Subcutaneous abdominal adipose tissue (tissue), 5 donors: ENCODE results near the gene MZF1.
A peak's percentile ranks its signal among the peaks of the same experiment; 100 is the strongest.

Experiments used
- H3K27ac ChIP-seq: one replicate; pipeline ENCODE4 v1.7.0; 2013; ENCODE audit warnings: low read depth, mild to moderate bottlenecking, inconsistent platforms, low read length, moderate library complexity
- H3K27me3 ChIP-seq, 5 donors: one replicate each; pipeline ENCODE4 v1.7.0; 2013; ENCODE audit warnings: low read length in 5 of 5, inconsistent platforms in 1 of 5; ENCODE audit not compliant: control insufficient read depth in 5 of 5, insufficient read depth in 4 of 5
- H3K36me3 ChIP-seq, 5 donors: one replicate each; pipeline ENCODE4 v1.7.0; 2013; ENCODE audit warnings: low read length in 5 of 5; ENCODE audit not compliant: control insufficient read depth in 5 of 5, insufficient read depth in 5 of 5
- H3K4me1 ChIP-seq, 5 donors: one replicate each; pipeline ENCODE4 v1.7.0; 2013; ENCODE audit warnings: low read length in 5 of 5, mild to moderate bottlenecking in 3 of 5, moderate library complexity in 1 of 5; ENCODE audit not compliant: control insufficient read depth in 5 of 5, insufficient read depth in 5 of 5
- H3K4me3 ChIP-seq, 5 donors: one replicate each; pipeline ENCODE4 v1.7.0; 2013; ENCODE audit warnings: low read length in 5 of 5, low read depth in 1 of 5
- H3K9ac ChIP-seq, 5 donors: one replicate each; pipeline ENCODE4 v1.7.0; 2013; ENCODE audit warnings: low read length in 5 of 5, mild to moderate bottlenecking in 4 of 5, moderate library complexity in 3 of 5
- H3K9me3 ChIP-seq, 5 donors: one replicate each; pipeline ENCODE4 v1.7.0; 2013; ENCODE audit warnings: low read length in 5 of 5; ENCODE audit not compliant: control insufficient read depth in 5 of 5
- donor health status: healthy.
- donor health status: healthy.
- donor health status: healthy.
- donor health status: healthy.
- donor health status: healthy.

MZF1 gene

DNA sequence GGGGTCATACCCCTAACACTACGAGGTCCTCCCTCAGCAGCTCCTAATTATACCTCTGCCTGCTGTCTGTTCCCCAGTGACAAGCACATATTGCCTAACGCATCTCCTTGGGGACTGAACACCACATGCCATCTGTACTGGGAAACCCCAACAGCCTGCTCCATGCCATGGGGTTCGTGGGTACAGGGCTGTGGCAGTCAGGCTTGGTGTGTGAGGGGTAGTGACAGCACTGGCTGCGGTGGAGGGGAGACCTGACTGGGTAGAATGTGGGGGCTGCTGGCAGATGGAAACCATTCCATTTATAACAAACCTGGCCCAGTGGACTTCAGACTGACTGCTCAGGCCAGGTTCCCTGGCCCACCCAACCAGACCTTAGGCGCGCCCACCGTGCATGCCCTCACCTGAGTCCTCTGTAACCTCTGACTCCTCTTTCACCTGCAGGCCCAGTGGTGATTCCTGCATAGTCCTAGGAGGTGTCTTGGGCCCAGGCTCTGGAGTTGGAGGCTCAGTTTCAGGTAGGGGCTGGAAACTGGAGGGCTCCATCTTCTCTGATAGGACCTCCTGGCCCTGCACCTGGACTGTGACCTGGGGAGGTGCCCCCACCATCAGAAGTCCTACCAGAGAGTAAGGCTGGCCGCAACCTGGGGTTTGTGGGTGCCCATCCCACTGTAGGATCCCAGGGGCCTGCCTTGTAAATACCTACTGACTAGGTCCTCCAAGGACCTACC lies 3.0 kb downstream of the MZF1 start:
- H3K4me1 ChIP-seq: peaks cover 2 to 27% (median 23%) of the 10 kb centered on the region in 5 donors
- H3K27ac ChIP-seq: no peak overlapping the region
- H3K27me3 ChIP-seq: no peaks in the 10 kb centered on the region
- H3K9ac ChIP-seq: no peak overlapping the region
- peaks cover 0 to 41% (median 12%) of the 10 kb centered on the region in 5 donors for H3K36me3 ChIP-seq
- H3K4me3 ChIP-seq: no peak overlapping the region
- H3K9me3 ChIP-seq: no peaks in the 10 kb centered on the region

DNA sequence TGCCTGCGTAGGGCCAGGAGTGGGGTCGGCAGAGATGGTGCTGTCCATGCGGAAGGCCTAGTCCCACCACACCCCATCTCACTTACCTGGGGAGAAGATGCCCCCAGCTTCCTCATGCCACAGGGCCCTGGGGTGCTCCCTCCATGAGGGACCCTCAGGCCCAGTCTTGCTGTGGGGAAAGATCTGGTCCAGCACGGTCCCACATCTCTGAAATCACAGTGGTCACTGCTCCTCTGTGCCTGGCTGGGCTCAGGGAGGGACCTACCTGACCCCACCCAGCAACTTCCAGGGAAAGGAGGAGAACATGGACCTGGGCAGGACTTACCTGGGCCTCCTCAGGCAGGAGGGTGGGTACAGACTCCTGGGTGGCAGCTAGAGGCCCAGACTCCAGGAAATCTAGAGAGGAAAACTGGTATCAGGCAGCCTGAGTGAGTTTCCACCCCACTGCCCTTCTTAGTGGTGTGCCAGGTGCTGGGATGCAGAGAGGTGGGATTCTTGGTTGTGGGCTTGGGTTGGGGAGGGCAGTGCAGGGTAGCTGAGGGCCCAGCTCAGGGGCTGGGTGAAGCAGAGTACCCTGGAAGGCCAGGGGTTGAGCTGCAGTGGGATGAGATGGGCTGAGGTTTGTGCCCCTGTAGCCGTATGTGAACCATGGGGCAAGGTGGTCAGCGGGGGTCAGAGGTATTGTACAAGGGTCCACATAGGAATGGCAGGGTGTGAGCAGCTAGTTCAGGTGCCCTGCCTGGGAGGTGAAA lies 3.8 kb downstream of the MZF1 start:
- Histone ChIP-seq H3K4me3 (no peak overlapping the region), H3K9me3 (no peaks in the 10 kb centered on the region), H3K36me3 (peaks cover 0 to 41% (median 12%) of the 10 kb centered on the region in 5 donors), H3K27me3 (no peaks in the 10 kb centered on the region), H3K4me1 (peaks cover 2 to 26% (median 20%) of the 10 kb centered on the region in 5 donors), H3K9ac (peak overlapping the region in 1 of 5 donors; percentile 7), H3K27ac (no peak overlapping the region)

DNA sequence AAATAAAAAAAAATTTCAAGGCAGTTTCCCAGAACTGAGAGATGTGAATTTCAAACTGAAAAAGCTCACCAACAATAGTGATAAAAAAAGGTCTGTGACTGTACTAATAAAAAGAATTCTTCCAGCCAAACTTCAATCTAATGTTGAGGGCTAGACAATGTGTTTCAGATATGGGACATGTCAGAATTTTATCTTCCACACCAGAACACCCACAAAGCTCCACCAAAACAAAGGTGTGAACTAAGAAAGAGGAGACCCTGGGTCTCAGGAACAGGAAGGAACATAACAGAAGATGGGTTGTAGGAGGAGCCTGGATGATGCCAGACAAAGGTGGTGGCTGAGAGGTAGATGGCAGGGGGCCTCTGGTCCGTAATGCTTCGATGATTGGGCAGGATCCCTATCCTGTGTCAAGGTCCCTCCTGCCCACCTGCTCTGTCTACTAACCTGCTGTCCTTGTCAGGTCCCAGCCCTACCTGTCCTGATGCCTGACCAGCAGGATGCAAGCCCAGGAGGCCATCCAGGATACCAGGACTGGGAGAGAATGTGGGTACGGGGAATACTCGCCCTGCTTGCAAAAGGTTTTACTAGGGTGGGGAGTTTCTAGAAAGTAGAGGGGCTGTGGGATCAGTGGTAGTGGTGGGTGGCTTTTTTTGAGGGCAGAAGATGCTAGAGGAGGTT lies 4.5 kb downstream of the MZF1 start:
- Histone ChIP-seq H3K27me3 (no peaks in the 10 kb centered on the region), H3K27ac (no peak overlapping the region), H3K4me1 (peaks cover 2 to 19% (median 12%) of the 10 kb centered on the region in 5 donors), H3K9me3 (no peaks in the 10 kb centered on the region), H3K4me3 (no peak overlapping the region), H3K9ac (no peak overlapping the region), H3K36me3 (peaks cover 0 to 41% (median 12%) of the 10 kb centered on the region in 5 donors)

DNA sequence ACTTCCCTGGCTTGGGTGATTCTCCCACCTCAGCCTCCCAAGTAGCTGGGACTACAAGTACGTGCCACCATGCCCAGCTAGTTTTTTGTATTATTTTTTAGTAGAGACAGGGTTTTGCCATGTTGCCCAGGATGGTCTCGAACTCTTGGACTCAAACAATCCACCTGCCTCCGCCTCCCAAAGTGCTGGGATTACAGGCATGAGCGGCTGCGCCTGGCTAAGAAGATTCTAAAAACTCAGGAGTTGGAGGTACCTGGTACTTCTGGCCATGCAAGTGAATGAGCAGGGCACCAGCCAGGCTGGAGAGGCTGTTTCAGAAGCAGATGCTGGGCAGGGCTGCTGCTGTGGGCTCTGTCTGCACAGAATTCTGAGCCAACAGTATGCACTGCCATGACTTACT lies 6.1 kb downstream of the MZF1 start:
- H3K9ac ChIP-seq: no peak overlapping the region
- H3K27me3 ChIP-seq: peaks cover 0 to 6% (median 4%) of the 10 kb centered on the region in 5 donors
- H3K27ac ChIP-seq: no peak overlapping the region
- peaks cover 0 to 41% (median 12%) of the 10 kb centered on the region in 5 donors for H3K36me3 ChIP-seq
- H3K4me1 ChIP-seq: peaks cover 2 to 21% (median 17%) of the 10 kb centered on the region in 5 donors
- no peak overlapping the region for H3K4me3 ChIP-seq
- H3K9me3 ChIP-seq: no peaks in the 10 kb centered on the region

DNA sequence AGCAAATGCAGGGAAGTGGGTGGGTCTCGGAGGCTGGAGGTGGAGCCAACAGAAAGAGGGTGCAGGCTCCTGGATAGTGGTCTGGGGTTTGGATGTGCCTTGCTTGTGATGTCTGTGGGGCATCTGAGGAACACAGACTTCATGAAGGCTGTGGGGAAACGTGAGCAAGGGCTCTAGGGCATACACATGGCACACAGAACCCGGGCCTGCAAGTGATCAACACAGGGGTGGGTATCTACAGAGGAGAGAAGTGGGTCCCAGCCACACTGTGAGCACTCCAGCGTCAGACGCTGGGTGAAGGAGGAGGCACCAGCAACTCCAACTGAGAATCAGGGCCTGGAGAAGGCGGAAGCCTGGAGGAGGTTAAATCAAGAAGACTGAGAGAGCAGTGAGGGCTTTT lies 9.3 kb downstream of the MZF1 start:
- H3K27me3 ChIP-seq: peaks cover 0 to 13% (median 6%) of the 10 kb centered on the region in 5 donors
- H3K36me3 ChIP-seq: peaks cover 0 to 16% (median 7%) of the 10 kb centered on the region in 5 donors
- no peak overlapping the region for H3K4me3 ChIP-seq
- H3K9ac ChIP-seq: no peak overlapping the region
- H3K27ac ChIP-seq: no peak overlapping the region
- peaks cover 6 to 37% (median 32%) of the 10 kb centered on the region in 5 donors for H3K4me1 ChIP-seq
- no peaks in the 10 kb centered on the region for H3K9me3 ChIP-seq

DNA sequence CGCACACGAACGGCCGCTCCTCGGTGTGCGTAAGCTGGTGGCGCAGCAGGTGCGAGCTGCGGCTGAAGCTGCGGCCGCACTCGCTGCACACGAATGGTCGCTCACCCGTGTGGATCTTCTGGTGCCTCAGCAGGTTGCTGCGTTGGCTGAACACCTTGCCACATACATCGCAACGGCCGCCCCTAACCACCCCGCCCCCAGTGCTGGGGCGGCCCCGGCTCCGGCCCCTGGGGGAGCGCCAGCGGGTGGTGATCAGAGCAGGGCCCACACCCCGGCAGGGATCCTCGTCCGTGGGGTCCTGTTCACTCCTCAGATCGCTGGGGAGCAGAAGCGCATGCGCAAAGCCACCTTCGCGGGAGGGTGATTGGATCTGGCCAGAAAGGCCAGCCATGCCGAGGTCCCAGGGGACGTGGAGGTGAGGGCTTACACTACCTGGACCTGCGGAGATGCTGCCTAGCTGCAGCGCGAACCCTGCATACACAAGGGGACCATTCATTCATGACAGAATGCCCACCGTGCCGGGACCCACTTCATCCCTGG lies 10.0 kb downstream of the MZF1 start:
- peaks cover 0 to 12% (median 6%) of the 10 kb centered on the region in 5 donors for H3K36me3 ChIP-seq
- no peaks in the 10 kb centered on the region for H3K9me3 ChIP-seq
- H3K27me3 ChIP-seq: peaks cover 0 to 13% (median 6%) of the 10 kb centered on the region in 5 donors
- peak overlapping the region in 4 of 5 donors; percentile 32 to 63 (median 50) for H3K4me3 ChIP-seq
- peaks cover 6 to 40% (median 32%) of the 10 kb centered on the region in 5 donors for H3K4me1 ChIP-seq
- H3K9ac ChIP-seq: peak overlapping the region in 2 of 5 donors; percentile 56 to 61
- no peak overlapping the region for H3K27ac ChIP-seq

DNA sequence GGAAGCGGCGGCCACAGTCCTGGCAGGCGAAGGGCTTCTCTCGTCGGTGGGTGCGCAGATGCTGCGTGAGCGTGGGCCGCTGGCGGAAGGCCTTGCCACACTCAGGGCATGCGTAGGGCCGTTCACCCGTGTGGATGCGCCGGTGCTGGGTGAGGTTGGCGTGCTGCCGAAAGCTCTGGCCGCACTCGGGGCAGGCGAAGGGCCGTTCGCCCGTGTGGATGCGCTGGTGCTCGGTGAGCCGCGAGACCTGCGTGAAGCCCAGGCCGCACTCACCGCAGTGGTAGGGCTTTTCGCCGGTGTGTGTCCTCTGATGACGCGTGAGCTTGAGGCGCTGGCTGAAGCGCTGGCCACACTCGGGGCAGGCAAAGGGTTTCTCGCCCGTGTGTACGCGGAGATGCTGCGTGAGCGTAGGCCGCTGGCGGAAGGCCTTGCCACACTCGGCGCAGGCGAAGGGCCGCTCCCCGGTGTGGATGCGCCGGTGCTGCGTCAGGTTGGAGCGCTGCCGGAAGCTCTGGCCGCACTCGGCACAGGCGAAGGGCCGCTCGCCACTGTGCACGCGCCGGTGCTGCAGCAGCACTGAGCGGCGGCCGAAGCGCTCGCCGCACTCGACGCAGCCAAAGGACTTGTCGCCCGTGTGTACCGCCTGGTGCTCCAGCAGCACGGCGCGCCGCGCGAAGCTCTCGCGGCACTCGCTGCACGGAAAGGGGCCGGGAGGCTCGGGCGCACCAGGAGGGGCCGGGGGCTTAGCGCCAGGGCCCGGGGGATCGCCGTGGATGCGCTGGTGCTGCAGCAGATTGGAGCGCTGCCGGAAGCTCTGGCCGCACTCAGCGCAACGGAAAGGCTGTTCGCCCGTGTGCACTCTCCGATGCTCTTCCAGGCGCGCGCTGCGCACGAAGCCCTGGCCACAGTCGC lies 10.8 kb downstream of the MZF1 start:
- no peak overlapping the region for H3K27ac ChIP-seq

DNA sequence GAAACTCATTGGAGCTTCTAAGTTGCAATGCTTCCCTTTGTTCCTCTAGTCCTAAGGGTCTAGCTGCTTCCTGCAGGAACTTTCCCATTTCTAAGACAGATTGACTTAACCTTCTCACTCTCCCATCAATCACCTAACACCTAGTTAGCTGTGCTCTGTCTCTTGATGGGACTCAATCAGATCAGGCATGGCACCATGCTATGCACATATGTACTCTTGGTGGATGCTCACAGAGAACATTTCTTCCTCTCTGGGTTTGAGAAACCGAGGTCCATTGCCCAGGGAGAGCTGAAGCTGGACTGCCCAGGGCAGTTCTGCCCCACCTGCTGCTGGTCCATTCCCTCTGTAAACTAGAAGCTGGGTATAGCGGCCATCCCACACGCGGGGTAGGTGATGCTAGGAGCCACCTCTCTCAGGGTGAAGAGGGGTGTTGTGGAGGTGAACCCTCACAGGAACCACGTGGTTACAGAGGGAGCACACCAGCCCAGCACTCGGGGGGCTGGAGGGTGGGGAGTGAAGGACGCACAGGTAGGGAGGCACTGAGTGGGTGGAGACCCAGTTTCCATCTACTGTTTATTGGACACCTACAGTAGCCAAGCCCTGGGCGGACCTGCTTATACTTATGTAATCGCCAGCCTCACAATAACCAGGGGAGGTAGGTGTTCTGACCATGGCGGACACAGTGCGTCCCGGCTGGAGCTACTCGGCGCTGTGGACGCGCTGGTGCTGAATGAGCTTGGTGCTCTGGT lies 11.6 kb downstream of the MZF1 start:
- peaks cover 9 to 55% (median 47%) of the 10 kb centered on the region in 5 donors for H3K4me1 ChIP-seq
- H3K9me3 ChIP-seq: no peaks in the 10 kb centered on the region
- H3K27me3 ChIP-seq: peaks cover 0 to 13% (median 6%) of the 10 kb centered on the region in 5 donors
- peak overlapping the region in 2 of 5 donors; percentile 21 to 56 for H3K9ac ChIP-seq
- H3K4me3 ChIP-seq: peak overlapping the region in 2 of 5 donors; percentile 54 to 63
- H3K36me3 ChIP-seq: peaks cover 0 to 7% (median 2%) of the 10 kb centered on the region in 5 donors
- H3K27ac ChIP-seq: no peak overlapping the region

More for the DNA sequence above, 10.8 kb downstream of the MZF1 start:
- Histone ChIP-seq H3K4me3 (peak overlapping the region in 4 of 5 donors; percentile 32 to 63 (median 50)), H3K4me1 (peaks cover 6 to 47% (median 39%) of the 10 kb centered on the region in 5 donors), H3K36me3 (peaks cover 0 to 10% (median 4%) of the 10 kb centered on the region in 5 donors), H3K9me3 (no peaks in the 10 kb centered on the region), H3K27me3 (peaks cover 0 to 13% (median 6%) of the 10 kb centered on the region in 5 donors), H3K9ac (peak overlapping the region in 3 of 5 donors; percentile 21 to 61 (median 56))
